Measurements from ENCODE around the gene CSE1L. TPM values are rescaled to one million over a fixed set of nuclear protein-coding genes. Genes with fewer than 3 reads are reported as not detected.

Gene CSE1L
- total and polyA plus RNA-seq, 3 donors from 2014 or later: 94.8 to 126 (median 96.6) TPM

DNA sequence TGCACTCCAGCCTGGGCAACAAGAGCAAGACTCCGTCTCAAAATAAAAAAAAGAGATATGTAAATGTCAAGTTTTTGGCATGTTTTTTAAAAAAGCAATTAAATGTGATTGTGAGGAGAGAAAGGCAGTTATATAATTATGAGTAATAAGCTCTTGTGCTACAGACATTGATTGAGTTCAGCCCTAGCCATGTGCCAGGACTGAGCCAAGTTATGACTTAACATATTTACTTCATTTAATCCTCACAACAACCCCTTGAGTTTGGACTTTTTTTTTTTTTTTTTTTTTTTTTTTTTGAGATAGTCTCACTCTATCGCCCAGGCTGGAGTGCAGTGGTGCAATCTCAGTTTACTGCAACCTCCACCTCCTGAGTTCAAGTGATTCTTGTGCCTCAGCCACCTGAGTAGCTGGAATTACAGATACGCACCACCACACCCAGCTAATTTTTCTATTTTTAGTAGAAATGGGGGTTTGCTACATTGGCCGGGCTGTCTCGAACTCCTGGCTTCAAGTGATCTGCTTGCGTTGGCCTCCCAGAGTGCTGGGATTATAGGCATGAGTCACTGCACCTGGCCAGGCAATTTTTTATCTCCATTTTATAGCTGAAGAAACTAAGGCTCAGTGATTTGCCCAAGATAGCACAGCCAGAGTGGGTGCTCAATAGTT is 15.0 kb upstream of the CSE1L start:
- WGBS, 2 donors: 85 to 91% methylated on average over 6 of the region's 6 CpGs
- TF ChIP-seq POLR2A (IDR thresholded peaks at IDR 0.05): no peak
- TF ChIP-seq, protein P1, sequence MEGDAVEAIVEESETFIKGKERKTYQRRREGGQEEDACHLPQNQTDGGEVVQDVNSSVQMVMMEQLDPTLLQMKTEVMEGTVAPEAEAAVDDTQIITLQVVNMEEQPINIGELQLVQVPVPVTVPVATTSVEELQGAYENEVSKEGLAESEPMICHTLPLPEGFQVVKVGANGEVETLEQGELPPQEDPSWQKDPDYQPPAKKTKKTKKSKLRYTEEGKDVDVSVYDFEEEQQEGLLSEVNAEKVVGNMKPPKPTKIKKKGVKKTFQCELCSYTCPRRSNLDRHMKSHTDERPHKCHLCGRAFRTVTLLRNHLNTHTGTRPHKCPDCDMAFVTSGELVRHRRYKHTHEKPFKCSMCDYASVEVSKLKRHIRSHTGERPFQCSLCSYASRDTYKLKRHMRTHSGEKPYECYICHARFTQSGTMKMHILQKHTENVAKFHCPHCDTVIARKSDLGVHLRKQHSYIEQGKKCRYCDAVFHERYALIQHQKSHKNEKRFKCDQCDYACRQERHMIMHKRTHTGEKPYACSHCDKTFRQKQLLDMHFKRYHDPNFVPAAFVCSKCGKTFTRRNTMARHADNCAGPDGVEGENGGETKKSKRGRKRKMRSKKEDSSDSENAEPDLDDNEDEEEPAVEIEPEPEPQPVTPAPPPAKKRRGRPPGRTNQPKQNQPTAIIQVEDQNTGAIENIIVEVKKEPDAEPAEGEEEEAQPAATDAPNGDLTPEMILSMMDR (IDR thresholded peaks at IDR 0.05): no peak
- no peaks in the 10 kb centered on the region for H3K36me3 ChIP-seq (ENCODE audit: low read depth, missing control alignments)

DNA sequence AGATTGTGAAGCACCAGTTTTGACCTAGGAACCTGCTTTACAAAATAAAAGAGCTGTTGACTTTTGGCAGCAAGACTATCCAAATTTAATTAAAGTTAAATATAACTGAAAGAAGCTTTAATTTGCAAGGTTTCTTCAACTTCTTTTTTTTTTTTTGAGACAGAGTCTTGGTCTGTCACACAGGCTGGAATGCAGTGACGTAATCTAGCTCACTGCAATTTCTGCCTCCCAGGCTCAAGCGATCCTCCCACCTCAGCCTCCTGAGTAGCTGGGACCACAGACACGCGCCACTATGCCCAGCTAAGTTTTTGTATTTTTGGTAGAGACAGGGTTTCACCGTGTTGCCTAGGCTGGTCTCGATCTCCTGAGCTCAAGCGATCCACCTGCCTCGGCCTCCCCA is 13.7 kb upstream of the CSE1L start:
- DNase-seq: no peak
- no peak overlapping the region for H3K27ac ChIP-seq
- no peak for TF ChIP-seq POLR2A (IDR thresholded peaks at IDR 0.05)
- TF ChIP-seq, protein P1 (IDR thresholded peaks at IDR 0.05): no peak
- H3K9me3 ChIP-seq: no peaks in the 10 kb centered on the region
- H3K4me3 ChIP-seq: no peak overlapping the region
- H3K36me3 ChIP-seq (ENCODE audit: low read depth, missing control alignments): no peaks in the 10 kb centered on the region
- 84 to 98% methylated on average over 8 of the region's 8 CpGs for WGBS, 2 donors
- intact Hi-C loops (cut with DNase I; ENCODE audit: low total_unique reads): no loop called here
- no peaks in the 10 kb centered on the region for H3K27me3 ChIP-seq
- no peaks in the 10 kb centered on the region for H3K4me1 ChIP-seq

More for the DNA sequence above, 15.0 kb upstream of the CSE1L start:
- Histone ChIP-seq H3K9me3 (no peaks in the 10 kb centered on the region), H3K27ac (no peak overlapping the region), H3K27me3 (no peaks in the 10 kb centered on the region), H3K4me1 (no peaks in the 10 kb centered on the region), H3K4me3 (no peak overlapping the region)
- intact Hi-C loops (cut with DNase I; ENCODE audit: low total_unique reads): no loop called here
- no peak for DNase-seq

GRCh38 chr20:49034070-49034732 is 11.9 kb upstream of the CSE1L start:
- peaks cover 5% of the 10 kb centered on the region for H3K4me1 ChIP-seq
- H3K27ac ChIP-seq: no peak overlapping the region
- intact Hi-C loops (cut with DNase I; ENCODE audit: low total_unique reads): no loop called here
- no peak for DNase-seq
- no peaks in the 10 kb centered on the region for H3K36me3 ChIP-seq (ENCODE audit: low read depth, missing control alignments)
- TF ChIP-seq POLR2A (IDR thresholded peaks at IDR 0.05): no peak
- TF ChIP-seq, protein P1 (IDR thresholded peaks at IDR 0.05): no peak
- no peaks in the 10 kb centered on the region for H3K9me3 ChIP-seq
- no peak overlapping the region for H3K4me3 ChIP-seq
- no peaks in the 10 kb centered on the region for H3K27me3 ChIP-seq
- WGBS, 2 donors: 88 to 92% methylated on average over 7 of the region's 7 CpGs

DNA sequence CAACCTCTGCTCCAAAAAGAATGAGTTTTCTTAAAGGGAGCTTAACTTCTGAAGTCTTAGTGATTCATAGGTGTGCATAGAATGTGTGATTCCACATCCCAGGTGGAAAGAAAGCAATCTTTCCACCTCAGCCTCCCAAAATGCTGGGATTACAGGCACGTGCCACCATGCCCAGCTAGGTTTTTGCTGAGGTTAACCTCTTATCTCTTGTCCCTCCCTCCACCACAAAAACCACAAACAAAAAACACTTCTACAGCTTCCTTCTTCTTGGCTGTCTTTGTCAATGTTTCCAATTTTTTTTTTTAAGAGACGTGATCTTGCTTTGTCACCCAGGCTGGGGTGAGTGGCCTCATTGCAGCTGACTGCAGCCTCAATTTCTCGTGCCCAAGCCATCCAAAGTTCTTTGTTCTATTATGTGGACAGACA is 8.1 kb upstream of the CSE1L start:
- no peak for DNase-seq
- intact Hi-C loops (cut with DNase I; ENCODE audit: low total_unique reads): no loop called here
- Histone ChIP-seq H3K4me1 (peaks cover 5% of the 10 kb centered on the region), H3K27ac (no peak overlapping the region), H3K4me3 (no peak overlapping the region), H3K27me3 (no peaks in the 10 kb centered on the region), H3K9me3 (no peaks in the 10 kb centered on the region), H3K36me3 (ENCODE audit: low read depth, missing control alignments) (no peaks in the 10 kb centered on the region)
- TF ChIP-seq, protein P1 (IDR thresholded peaks at IDR 0.05): no peak
- TF ChIP-seq POLR2A (IDR thresholded peaks at IDR 0.05): no peak
- WGBS, 2 donors: 70 to 73% methylated on average over 3 of the region's 3 CpGs

All from testis (tissue), 3 donors.